ENCODE results near the gene SULT2A1.

DNA sequence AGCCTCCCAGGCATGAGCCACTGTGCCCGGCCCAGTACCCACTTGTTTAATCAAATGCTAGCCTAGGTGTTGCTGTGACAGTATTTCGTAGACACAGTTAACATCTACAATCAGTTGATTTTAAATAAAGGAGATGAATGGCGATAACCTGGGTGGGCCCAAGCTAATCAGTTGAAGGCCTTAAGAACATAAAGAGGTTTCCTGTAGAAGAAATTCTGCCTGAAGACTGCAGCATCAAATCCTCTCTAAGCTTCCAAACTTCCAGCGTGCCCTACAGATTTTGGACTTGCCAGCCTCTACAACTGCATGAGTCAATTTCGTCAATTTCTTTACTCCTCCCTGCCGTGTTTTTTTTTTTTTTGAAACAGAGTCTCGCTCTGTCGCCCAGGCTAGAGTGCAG is 13.2 kb upstream of the SULT2A1 start:
- TF ChIP-seq, protein P1, sequence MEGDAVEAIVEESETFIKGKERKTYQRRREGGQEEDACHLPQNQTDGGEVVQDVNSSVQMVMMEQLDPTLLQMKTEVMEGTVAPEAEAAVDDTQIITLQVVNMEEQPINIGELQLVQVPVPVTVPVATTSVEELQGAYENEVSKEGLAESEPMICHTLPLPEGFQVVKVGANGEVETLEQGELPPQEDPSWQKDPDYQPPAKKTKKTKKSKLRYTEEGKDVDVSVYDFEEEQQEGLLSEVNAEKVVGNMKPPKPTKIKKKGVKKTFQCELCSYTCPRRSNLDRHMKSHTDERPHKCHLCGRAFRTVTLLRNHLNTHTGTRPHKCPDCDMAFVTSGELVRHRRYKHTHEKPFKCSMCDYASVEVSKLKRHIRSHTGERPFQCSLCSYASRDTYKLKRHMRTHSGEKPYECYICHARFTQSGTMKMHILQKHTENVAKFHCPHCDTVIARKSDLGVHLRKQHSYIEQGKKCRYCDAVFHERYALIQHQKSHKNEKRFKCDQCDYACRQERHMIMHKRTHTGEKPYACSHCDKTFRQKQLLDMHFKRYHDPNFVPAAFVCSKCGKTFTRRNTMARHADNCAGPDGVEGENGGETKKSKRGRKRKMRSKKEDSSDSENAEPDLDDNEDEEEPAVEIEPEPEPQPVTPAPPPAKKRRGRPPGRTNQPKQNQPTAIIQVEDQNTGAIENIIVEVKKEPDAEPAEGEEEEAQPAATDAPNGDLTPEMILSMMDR (IDR thresholded peaks at IDR 0.05): no peak
- no peak for TF ChIP-seq POLR2A (IDR thresholded peaks at IDR 0.05)
